Transverse colon (tissue), 4 donors: ENCODE results near the gene DOHH.
A peak's percentile ranks its signal among the peaks of the same experiment; 100 is the strongest.

Source experiments
- CTCF ChIP-seq, 5 experiments: fragments of 200-600 bp in 3 of 5; fragments of 450-650 bp in 2 of 5; sonication (generic) in 3 of 5; IDR thresholded peaks; 1 replicate in 2 of 5; 2 replicates in 3 of 5; pipeline ENCODE4 v1.5.1; 2016 to 2017; ENCODE audit warnings: antibody characterized with exemption in 5 of 5, inconsistent platforms in 3 of 5, mild to moderate bottlenecking in 2 of 5, moderate library complexity in 1 of 5
- EP300 ChIP-seq: sonication (generic); formaldehyde crosslinking; IDR thresholded peaks from one replicate; pipeline ENCODE4 v1.6.1; 2017; ENCODE audit warnings: antibody characterized with exemption, low read depth
- POLR2A ChIP-seq: fragments of 450-650 bp; IDR thresholded peaks from one replicate; pipeline ENCODE4 v1.6.1; 2016; ENCODE audit warnings: antibody characterized with exemption, mild to moderate bottlenecking, moderate library complexity
- POLR2AphosphoS5 ChIP-seq, 3 donors: sonication (generic); formaldehyde crosslinking; IDR thresholded peaks; one replicate each; pipeline ENCODE4 v1.6.1; 2016; ENCODE audit warnings: antibody characterized with exemption in 3 of 3

DNA sequence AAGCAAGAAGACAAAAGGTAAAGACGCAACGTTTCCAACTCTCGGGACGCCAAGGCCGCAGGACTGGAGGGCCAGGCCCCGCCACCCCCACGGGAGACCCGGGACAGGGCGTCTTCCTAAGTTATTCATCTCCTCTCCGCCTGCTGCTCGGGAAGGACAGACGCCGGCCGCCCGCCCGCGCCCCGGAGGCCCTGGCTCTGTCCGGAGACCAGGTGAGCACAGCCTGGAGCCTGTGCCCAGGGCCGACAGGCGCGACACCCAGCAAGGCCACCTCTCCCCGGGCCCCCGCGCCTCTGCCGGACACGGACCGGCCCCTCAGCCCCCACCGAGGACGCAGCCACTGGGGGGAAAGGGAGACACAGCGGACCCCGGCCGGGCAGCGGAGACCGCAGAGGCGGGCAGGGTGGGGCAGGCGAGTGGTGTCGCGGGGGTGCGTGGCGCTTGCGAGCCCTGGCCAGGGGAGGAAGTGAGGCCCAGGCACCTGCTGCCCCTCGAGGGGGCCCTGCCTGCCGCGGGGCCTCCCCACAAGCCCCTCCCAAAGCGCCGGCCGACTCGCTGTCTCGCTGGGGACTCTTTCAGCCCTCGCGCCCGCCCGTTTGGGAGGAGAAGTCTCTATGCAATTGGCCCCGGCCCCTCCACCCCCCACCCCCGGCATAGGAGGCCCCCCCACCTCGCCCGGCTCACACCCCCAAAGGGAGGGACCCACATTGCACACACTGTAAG is 37.3 kb downstream of the DOHH start:
- TF ChIP-seq POLR2AphosphoS5 (IDR thresholded peaks at IDR 0.05): peak in 1 of 3 donors; percentile 6
- no peak for TF ChIP-seq CTCF (IDR thresholded peaks at IDR 0.05)
- TF ChIP-seq POLR2A: no peak
- no peak for TF ChIP-seq EP300
